ENCODE measurements around the gene PDE3A.

- TF ChIP-seq CBFB (CRISPR knock-in tag; IDR thresholded peaks at IDR 0.05; ENCODE audit: low read depth) (no peak), CTCF (IDR thresholded peaks at IDR 0.05) (no peak), JUN (CRISPR knock-in tag; IDR thresholded peaks at IDR 0.05) (no peak), MAX (CRISPR knock-in tag; IDR thresholded peaks at IDR 0.05) (no peak), CREB1 (CRISPR knock-in tag; IDR thresholded peaks at IDR 0.05) (no peak), CREM (CRISPR knock-in tag; IDR thresholded peaks at IDR 0.05) (no peak), MYBL2 (CRISPR knock-in tag; IDR thresholded peaks at IDR 0.05) (no peak)
Measured at GRCh38 chr12:20555771-20556170, 187.4 kb downstream of the PDE3A start.
